Hepatocyte (in vitro differentiated cells): ENCODE measurements around the gene PCSK6.

ENCODE experiments used
- CTCF ChIP-seq: fragments of 200-600 bp; sonication (generic); IDR thresholded peaks from 2 replicates; pipeline ENCODE4 v1.5.1; 2016; ENCODE audit warnings: antibody characterized with exemption, mild to moderate bottlenecking; ENCODE audit not compliant: poor library complexity
- EZH2 ChIP-seq: fragments of 200-600 bp; sonication (generic); IDR thresholded peaks from 2 replicates; pipeline ENCODE4 v1.6.1; 2016; ENCODE audit warnings: antibody characterized with exemption, mild to moderate bottlenecking, borderline replicate concordance
- EZH2phosphoT487 ChIP-seq: fragments of 200-600 bp; sonication (generic); IDR thresholded peaks from one replicate; pipeline ENCODE4 v1.6.1; 2018; ENCODE audit warnings: antibody characterized with exemption, mild to moderate bottlenecking, low read depth, moderate library complexity; ENCODE audit not compliant: unreplicated experiment, severe bottlenecking

GRCh38 chr15:101303408-101303807 is 186.1 kb downstream of the PCSK6 start:
- no peak for TF ChIP-seq CTCF
- TF ChIP-seq EZH2: no peak
- TF ChIP-seq EZH2phosphoT487: no peak
